Smooth muscle cell of the brain vasculature (primary cell): ENCODE results near the gene UBR1.
"Not testable (repeated sequence)": the region's sequence is repeated elsewhere in the genome, so short reads cannot be mapped to it uniquely, and the experiment has no call there.

Experiments used
- DNase-seq: peaks from one replicate; pipeline ENCODE4 v3.0.0-alpha.2; 2012; ENCODE audit warnings: low read depth, low spot score

Gene UBR1

DNA sequence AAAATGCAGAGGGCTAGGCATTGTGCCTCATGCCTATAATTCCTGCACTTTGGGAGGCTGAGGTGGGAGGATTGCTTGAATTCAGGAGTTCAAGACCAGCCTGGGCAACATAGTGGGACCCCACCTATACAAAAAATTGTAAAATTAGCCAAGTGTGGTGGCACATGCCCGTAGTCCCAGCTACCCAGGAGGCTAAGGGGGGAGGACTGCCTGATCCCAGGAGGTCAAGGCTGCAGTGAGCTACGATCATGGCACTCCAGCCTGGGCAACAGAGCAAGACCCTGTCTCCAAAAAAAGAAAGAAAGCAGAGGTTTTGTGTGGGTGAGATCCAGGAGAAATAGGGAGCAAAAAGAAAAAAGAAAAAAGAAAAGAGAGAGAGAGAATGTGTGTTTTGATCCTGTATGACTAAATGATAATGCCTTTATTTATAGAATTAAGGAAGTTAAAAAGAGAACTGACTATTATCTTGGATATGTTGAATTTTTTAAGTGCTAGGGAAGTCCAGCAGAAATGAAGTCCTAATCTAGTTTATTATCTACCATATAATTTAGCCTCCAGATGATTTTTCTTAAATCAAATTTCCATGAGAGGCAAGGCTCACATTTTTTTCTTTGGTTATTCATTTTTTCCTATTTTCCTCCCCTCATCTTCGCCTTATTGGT is 190.1 kb downstream of the UBR1 start:
- no peak for DNase-seq

DNA sequence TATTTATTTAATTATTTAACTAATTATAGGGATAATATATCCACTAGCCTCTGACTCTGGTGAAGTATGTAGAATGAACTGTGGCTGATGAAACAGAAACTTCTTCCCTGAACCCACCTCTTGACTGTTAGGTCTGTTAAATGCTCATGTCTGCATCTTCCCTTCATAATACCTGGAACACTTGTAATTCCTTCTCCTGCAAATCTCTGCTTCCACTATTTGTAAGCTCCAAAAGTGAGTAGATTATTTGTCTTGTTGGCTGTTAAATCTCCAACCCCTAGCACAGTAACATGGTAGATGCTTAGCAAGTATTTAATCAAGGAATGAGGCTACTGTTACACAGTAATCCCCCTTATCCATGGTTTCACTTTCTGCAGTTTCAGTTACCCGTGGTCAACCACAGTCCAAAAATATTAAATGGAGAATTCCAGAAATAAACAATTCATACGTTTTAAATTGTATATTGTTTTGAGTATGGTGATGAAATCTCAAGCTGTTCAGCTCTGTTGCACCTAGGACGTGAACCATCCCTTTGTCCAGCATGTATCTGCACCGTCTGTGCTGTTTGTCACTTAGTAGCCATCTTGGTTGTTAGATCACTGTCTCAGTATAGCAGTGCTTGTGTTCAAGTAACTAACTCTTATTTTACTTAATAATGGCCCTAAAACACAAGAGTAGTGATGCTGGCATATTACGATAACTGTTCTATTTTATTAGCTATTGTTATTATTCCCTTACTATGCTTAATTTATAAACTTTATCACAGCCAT is 190.9 kb downstream of the UBR1 start:
- DNase-seq = no peak

- no peak for DNase-seq
Measured at GRCh38 chr15:42911058-42911592, 194.7 kb downstream of the UBR1 start.

GRCh38 chr15:42908538-42908937 is 197.3 kb downstream of the UBR1 start:
- DNase-seq = no peak

GRCh38 chr15:42903388-42904324 is 202.2 kb downstream of the UBR1 start:
- no peak for DNase-seq

DNA sequence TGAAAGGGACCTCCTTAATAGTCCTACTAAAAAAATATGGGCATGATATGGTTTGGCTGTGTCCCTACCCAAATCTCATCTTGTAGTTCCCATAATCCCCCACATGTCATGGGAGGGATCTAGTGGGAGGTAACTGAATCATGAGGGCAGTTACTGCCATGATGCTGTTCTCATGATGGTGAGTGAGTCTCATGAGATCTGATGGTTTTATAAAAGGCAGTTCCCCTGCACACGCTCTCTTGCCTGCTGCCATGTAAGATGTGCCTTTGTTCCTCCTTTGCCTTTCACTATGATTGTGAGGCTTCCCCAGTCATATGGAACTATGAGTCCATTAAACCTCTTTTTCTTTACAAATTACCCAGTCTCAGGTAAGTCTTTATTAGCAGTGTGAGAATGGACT is 211.9 kb downstream of the UBR1 start:
- DNase-seq = not testable (repeated sequence)
